Measurements from ENCODE around the gene ICOS.

Gene ICOS, protein sequence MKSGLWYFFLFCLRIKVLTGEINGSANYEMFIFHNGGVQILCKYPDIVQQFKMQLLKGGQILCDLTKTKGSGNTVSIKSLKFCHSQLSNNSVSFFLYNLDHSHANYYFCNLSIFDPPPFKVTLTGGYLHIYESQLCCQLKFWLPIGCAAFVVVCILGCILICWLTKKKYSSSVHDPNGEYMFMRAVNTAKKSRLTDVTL

DNA sequence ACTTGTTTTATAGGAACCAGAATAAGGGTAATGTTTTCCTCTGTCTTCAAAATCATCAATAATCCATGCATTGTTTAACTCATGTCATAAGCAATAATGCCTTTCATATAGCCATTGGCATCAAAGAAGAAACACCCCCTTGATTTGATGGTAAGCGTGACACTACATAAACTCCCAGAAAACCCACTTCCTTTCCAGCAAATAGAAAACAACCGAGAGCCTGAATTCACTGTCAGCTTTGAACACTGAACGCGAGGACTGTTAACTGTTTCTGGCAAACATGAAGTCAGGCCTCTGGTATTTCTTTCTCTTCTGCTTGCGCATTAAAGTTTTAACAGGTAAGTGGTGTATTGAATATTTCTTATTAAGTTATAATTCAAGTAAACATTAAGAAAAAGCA is at the start of gene ICOS:
Gene ICOS, plus strand, starts transcription at position 229 of the 400 bp plus-strand sequence. Its CDS starts 52 bp downstream, at position 281.
- DNase-seq = no peak

DNA sequence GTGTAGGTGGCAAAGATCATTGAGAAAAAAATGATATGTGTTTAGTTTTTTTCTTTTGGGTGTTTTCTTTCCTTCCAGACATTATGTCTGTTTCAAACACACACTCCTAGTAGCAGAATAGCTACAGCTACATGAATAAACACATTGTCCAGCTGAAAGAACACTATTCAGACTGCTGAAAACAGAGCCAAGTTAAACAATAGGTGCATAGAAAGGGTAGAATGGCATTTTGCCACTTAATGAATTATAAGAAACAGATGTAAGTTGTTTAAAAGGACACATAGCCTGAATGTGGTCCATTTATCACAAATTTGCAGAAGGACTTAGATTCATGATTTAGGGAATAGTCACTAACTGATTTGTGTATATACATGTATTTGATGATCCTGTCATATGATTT is 48.9 kb upstream of the ICOS start:
- no peak for DNase-seq

DNA sequence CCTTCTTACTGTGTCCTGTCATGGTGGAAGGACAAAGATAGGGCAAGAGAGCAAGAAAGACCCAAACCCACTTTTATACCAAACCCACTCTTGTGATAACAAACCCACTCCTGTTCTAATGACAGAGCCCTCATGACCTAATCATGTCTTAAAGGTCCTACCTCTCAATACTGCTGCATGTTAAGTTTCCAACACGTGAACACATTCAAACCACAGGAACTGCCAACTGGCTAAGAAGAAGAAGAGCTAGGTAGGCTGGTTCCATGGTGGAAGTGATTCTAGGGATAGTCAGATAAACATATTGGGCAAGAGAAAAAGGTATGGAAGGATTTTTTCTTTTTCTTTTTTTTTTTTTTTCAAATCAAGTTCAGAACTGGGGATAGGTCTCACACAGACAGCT is 47.0 kb upstream of the ICOS start:
- no peak for DNase-seq

DNA sequence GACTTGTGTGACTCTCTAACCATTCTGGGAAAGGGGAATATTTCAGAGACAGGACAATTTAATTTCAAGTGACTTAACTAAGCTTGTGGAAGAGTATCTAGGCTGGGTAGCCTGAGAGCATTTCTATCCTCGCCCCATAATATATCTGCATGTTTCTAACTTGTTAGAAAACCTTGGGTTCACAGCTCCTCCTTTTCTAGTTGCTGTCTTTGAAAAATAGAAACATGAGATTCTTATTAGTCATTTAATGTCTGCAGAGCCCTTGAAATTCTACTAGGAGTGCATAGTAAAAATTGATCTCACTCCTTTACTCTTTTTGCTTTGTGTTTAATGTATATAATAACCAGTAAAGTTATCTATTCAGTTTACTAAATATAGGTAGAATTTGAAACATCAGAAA is 46.6 kb upstream of the ICOS start:
- DNase-seq = no peak

DNA sequence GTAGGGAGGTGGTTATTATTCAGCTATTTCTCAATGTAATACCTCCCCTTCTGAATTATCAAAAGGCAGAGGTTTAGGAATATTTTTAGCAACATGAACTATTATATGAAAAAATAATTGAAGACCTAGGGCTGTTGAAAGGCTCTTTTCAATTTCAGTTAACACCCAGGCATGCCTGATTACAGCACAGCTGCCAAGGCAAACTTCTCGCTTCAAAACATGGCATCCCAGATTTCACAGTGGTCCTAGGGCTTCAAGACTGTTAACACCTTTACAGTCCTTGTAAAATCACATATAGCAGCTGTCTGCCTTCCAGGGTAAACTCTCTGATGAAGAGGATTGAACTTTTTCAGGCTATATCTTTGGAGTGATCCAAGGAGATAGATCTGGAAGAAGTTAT is 45.8 kb upstream of the ICOS start:
- DNase-seq = no peak

DNA sequence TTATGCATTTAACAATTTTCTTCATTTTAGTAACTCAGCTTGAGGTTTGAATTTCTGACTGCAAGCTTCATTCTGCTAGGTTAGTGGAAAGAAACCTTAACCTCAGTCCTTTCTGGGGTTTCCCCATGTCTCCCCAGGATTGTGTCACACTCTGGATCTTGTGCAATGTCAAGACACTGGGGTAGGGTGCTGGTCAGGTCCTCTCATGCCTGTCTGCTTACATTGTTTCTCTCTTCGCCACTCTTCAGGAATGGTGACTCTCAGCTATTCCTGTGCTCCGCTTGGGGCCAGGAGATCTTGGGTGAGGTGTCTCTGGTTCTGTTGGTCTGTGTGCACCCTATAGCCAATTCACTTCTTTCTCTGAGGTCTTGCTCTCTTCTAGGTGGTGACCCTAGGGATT is 45.1 kb upstream of the ICOS start:
- peak; percentile 80 for DNase-seq

DNA sequence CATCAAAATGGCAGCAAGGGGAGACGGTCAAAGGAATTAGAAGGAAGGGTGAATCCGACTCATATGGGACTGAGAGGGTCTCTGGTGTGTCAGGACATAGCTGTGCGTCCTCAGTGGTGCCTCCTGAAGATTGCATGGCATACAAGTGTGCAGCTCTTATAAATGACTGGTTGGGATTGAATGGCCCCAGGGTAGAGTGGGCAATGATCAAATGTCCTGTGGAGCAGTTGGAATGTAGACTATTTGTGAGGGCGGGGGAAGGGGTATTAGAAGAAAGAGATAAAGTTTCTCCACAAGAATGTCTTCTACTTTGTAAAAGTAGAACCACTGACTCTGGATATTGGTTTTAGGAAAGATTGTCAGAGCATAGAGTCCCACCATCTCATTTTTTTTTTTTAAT is 44.4 kb upstream of the ICOS start:
- no peak for DNase-seq

DNA sequence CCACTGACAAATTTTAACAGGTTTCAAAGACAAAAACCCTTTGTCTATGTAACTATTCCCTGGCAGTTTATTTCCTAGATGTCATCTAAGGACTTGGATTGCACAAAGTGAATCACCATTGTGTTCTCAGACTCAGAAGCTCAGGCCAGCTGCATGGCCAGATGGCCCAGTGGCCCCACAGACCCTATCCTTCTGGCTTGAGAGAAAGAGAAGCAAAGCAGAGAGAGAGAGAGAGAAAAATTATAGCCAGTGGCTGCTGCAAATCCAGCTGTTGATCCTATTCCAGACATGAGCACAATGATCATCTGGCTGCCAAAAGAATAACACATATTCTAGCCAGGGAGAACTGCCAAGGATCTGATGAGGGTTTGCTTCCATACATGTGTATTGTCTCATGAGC is 43.2 kb upstream of the ICOS start:
- DNase-seq = no peak

DNA sequence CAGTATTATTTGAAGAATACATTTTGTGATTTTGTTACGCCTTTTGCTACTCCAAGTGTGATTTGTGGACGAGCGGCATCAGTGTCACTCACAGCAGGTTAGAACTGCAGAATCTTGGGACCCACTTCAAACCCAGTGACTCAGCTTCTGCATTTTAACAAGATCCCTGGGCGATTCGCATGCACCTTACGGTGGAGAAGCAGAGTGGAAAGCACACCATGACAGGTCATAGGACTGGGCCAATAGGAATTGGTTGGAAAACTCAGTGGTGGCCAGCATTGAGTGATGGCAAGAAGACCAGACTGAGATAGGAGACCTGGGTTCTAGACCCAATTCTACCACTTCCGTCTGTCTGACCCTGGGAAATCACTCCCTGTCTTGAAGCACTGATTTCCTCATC is 42.7 kb upstream of the ICOS start:
- DNase-seq = peak; percentile 37

DNA sequence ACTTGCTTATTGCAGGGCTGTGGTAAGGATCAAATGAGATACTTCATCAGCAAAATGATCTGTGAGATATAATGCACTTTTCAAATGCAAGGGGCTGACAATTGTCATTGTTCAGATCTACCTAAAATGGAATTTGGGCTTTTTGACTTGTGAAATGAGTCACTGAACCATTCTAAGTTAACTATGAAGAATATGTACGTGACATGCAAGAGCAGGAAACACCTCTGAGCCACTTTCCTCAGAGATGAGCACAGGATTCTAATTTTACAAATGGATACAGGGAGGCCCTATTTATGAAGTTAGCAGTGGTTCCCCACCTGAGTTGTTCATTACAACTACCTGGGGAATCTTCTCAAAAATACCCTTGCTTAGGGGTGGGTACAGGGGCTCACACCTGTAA is 42.3 kb upstream of the ICOS start:
- DNase-seq = no peak

DNA sequence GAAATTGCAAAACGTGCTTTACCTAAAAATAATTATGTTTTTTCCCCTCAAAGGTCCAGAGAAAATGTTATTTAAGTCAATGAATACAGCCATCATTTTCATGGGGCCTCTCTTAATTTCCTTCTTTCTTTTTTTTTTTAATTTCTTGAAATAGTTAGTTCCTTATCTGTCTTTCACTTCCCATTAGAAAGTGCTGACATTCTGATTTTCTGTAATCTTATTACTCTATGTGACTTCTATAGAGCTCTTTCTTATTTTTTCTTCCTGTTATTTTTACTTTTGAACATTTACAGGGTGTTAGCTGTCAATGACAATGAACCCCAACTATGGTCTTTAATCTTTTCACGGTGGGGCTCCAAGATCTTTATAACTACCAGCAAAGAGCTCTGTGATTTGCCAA is 39.0 kb upstream of the ICOS start:
- no peak for DNase-seq

DNA sequence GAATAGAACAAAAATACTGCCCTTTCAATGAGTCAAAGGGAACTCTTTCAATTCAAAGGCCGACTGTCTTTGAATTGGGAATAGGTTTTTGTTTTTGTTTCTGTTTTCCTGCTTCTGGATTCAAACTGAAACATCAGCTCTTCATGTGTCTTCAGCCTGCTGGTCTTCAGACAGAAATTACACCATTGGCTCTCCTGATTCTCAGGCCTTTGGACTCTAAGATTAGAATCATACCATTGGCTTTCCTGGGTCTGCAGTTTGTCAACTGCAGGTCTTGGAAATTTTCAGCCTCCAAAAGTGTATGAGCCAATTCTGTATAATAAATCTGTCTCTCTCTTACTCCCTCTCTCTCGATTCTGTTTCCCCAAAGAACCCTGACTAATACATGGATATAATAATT is 37.9 kb upstream of the ICOS start:
- no peak for DNase-seq

DNA sequence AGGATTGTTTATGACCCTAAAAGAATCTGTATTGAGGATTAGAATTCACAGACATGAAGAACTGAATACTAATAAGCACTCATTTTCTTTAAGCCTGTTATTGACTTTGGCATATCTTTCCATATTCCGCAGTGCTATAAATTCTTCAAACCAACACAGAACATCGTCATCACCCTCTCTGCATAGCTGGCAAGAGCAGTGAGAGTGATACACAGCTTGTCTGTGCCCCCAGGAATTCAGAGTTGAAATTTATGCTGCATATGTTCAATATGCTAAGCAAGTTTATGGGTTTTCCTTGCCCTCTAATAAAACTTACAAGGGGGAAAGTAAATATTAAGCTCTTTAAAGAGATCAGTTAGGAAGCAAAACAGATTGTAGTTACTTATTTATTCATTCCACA is 36.3 kb upstream of the ICOS start:
- no peak for DNase-seq

DNA sequence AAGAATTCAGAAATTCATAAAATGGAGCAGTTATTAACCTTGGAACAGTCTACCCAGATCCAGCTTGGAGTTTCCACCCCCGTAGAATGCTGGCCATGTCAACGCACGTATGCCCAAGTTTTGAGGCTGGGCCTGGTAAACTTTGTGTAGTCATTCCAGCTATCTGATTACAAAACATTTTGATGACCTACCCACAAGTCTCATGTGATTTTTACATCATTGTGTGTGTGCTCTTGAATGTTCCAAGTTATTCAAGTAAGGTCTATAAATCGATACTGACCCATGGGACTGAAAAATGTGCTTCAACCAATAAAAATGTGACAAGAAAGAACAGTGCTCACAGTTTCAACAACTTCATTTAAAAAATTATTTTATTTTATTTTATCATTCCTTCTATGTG is 32.5 kb upstream of the ICOS start:
- no peak for DNase-seq

DNA sequence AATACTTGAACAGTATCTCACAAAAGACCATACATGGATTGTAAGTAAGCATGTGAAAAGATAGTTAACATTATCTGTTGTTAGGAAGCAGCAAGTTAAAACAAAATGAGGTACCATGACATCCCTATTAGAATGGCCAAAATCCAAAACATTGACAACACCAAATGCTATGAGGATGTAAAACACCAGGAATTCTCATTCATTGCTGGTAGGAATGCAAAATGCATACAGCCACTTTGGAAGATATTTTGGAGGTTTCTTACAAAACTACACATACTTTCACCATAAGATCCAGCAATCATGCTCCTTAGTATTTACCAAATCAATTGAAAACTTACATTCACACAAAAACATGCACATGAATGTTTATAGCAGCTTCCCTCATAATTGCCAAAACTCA is 30.9 kb upstream of the ICOS start:
- DNase-seq = no peak

DNA sequence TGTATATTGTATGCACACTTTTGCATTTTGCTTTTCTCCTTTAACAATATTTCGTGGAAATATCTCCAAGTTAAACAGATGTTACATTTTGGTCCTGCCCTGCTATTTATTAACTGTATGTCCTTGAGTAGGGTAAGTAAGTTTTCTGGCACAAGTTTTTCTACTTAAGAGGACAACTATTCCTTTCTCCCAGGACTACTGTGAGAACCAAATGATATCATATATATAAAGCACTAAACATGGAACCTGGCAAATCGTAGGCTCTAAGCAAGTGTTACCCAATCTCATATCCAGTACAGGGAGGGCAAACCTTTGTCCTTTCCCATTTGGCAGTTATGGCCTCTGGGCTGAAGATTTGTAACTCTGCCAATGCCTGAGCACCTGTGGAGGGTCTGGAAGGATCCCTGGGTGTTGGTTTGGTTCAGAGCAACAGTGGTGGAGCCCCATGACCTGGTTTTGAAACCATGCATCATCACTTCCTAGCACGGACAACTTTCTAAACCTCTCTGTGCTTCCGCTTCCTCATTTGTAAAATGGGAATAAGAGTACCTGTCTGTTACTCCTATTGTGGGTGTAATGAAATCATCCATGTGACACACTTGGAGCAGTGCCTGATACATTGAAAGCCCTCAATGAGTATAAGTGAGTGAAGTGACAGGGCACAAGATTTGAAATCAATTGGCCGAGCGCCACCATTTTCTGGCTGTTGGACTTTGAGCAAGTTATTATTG is 28.3 kb upstream of the ICOS start:
- DNase-seq = no peak

DNA sequence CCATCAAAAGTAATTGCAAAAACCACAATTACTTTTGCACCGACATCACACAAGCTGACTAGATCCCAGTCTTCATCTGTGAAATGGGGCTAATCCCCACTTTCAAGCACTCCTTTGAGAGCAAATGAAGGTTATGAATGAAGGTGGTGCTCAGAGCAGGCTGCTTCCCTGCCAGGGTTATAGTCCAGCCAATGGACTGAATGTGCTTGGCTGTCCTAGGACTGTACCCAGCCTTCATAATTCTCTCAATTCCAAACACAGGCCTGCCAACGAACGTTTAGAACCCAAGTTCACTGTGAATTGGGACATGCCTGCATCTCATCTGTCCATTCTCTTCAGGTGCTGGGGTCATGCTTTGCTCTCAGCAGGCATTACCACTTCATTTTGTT is 27.8 kb upstream of the ICOS start:
- no peak for DNase-seq

DNA sequence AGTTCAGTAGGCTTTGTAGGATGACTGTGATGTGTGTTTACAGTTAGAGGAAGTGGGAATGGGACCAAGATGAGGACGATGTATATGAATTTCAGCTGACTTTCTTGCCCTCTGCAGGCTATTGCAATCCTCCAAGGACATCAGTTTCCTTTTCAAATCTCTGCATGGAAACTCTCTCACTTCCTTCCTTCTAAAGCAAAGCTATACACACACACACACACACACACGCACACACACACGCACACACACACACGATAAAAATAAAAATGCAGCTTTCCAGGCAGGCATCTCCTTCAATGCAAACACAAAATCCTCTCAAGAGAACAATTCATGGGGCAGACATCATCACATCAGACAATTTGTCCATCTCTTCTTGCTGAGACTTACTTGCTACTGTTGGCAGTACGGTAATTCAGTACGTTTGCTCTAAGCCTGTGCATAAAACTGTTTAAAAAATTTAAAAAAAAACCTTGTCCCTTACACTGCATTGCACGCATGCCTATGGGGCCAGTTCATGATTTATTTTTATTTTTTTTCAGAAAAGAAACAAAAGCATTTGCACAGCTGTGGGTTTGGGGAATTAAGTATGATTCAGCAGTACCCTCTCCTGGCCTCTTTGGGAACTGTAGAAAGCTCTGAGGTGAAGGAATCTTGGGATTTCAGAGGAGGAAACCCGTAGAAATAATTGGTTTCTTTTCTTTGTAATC is 27.1 kb upstream of the ICOS start:
- DNase-seq = no peak

DNA sequence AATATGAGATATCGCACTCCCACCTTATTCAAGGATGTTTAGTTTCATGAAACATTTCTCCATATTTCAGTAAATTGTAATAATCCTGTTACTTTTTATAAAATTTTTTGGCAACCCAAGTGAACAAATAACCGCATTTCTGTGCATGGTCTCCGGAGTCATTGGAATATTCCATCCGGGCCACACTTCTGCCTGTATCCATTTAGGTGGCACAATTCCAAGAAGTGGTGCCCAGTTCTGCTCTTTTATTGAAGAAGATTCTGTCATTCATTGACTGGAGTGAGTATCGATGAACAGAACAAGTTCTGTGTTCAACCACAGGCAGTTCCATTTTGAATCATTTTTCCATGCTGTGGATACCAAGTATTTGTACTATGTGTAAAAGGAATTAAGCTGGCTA is 26.6 kb upstream of the ICOS start:
- no peak for DNase-seq

DNA sequence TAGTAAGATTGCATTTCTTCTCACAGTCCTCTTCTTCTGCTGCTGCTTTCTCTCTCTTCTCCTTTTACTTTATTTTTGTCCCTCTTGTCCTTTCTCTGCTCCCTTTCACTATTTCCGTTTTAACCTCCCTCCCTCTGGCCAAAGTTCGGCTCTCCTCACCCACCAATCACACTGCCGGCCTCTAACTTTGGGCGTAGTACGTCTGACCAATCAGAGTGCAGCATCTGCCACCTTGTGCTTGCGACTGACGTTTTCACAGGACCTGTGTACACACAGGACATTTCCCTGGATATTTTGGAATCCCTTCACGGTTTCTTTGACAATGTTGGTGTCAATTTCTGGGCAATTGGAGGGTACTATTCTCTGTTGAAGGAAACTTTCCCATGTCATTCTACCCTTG is 22.6 kb upstream of the ICOS start:
- DNase-seq = no peak

DNA sequence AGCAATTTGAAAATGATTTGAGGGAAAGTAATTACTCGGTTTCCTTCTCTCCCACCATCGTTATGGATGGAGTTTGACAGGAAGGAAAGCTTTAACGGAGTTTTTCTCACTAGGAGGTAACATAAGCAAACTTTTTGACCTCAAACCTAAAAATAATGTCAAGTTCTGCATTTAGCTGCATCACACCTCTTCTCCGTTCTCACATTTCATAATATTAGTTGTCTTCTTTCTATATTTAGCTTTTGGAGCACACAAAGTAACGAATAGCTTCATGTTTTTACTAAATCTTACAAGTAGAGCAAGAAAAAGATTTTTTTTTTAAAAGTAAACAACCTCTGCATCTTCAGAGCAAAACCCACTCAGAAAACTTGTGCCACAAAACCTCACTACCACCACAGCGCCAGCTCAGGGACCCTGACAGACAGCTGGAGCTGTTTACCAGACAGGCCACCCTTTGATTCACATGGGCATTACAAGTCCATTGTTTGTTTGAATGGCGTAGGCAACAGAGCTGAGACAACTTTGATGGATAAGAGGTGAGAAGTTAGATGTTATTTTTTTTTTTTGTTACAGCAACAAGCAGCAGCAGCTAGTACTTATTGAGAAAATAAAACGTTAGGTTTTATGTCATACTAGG is 21.9 kb upstream of the ICOS start:
- DNase-seq = no peak

DNA sequence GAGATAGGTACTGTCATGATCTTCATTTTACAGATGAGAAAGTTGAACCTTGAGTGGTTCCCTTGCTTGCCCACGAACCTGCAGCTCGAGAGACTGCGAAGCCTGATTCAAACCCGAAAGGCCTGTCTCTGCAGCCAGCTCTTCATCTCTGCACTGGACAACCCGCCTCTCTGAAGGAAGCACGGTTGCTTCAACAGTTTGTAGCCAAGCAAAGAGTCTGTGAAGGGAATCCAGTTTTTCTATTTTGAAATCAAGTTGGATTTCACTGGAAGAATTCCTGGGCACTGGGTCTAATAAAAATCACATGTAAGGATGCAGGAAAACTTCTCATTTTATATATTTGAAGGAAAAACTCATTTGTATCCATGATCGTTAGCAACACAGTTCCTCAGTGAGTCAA is 21.3 kb upstream of the ICOS start:
- no peak for DNase-seq

DNA sequence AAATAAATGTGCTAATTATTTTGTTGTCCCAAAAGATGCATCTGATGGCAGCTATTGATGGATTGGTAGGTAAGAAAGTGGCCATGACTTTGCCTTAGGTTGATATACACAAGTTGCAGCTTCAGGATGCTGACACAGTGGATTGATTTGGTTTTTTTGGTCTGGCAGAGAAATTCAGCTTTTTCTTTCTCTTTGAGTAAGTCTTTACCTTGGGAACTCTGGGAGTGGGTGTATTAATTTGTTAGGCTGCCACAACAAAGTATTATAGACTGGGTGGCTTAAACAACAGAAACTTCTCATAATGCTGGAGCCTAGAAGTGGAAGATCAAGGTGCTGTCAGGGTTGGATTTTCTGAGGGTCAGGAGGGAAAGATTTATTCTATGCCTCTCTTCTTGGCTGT is 19.8 kb upstream of the ICOS start:
- no peak for DNase-seq

DNA sequence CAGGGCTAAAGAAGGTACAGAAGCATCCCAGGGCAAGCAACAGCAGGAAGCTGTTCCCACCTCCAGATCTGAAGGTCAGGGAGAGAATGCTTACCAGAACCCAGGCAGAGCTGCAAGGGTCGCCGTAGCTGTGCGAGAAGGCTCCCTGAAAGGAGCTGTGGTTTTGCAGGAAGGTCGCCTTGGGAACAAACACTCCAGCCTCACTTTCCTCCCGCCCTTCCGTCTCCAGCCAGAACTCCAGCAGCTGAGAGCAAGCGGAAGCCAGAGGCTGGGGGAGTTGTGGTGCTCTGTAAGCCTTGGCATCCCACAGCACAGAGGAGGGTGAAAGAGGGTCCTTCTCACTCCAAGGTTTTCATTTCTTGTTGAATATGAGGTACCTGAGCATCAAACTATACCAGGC is 18.3 kb upstream of the ICOS start:
- DNase-seq = no peak
